ENCODE data around the gene LOXHD1. TPM values are rescaled to one million over a fixed set of nuclear protein-coding genes. Genes with fewer than 3 reads are reported as not detected.

Gene LOXHD1
- total RNA-seq, 1 experiment from 2014 or later: not detected

- Histone ChIP-seq H4K20me1 (ENCODE audit: insufficient read depth) (no peaks in the 10 kb centered on the region), H2AFZ (no peak overlapping the region), H3K27ac (no peak overlapping the region), H3K4me1 (replicated peaks; ENCODE audit: insufficient read depth) (no peaks in the 10 kb centered on the region), H3K9me2 (ENCODE audit: insufficient read depth) (no peaks in the 10 kb centered on the region), H3K4me2 (no peak overlapping the region), H3K9me3 (ENCODE audit: insufficient read depth, low read depth) (no peaks in the 10 kb centered on the region), H3K36me3 (ENCODE audit: low read depth) (no peaks in the 10 kb centered on the region), H3K79me2 (ENCODE audit: low read depth) (no peaks in the 10 kb centered on the region), H3K4me3 (no peak overlapping the region), H3F3A (ENCODE audit: insufficient read depth, low read depth) (no peaks in the 10 kb centered on the region), H3K27me3 (ENCODE audit: insufficient read depth, low read depth) (no peaks in the 10 kb centered on the region)
- intact Hi-C loops (cut with micrococcal nuclease; ENCODE audit: unreplicated experiment): no loop called here
- no peak for DNase-seq
- no TSS peak for BruUV-seq (replicated peaks)
- CTCF ChIA-PET: no interaction called here
- no peak for TF ChIP-seq EZH2 (IDR thresholded peaks at IDR 0.05; ENCODE audit: low read depth)
- no peak for TF ChIP-seq CTCF (conservative IDR thresholded peaks at IDR 0.05)
- POLR2A ChIA-PET (ENCODE audit: unreplicated experiment): no interaction called here
These were observed 47.8 kb upstream of the LOXHD1 start for GRCh38 chr18:46704816-46705215.

- no peaks in the 10 kb centered on the region for H3K36me3 ChIP-seq (ENCODE audit: low read depth)
These were observed 47.2 kb upstream of the LOXHD1 start for GRCh38 chr18:46704189-46704588.

GRCh38 chr18:46702471-46702870, 45.5 kb upstream of the LOXHD1 start:
- TF ChIP-seq EZH2 (IDR thresholded peaks at IDR 0.05; ENCODE audit: low read depth) (no peak), CTCF (conservative IDR thresholded peaks at IDR 0.05) (no peak)
- CTCF ChIA-PET: no interaction called here

More at GRCh38 chr18:46704189-46704588, 47.2 kb upstream of the LOXHD1 start:
- H3F3A ChIP-seq (ENCODE audit: insufficient read depth, low read depth): no peaks in the 10 kb centered on the region
- H3K79me2 ChIP-seq (ENCODE audit: low read depth): no peaks in the 10 kb centered on the region
- TF ChIP-seq CTCF (conservative IDR thresholded peaks at IDR 0.05): no peak
- no peak for TF ChIP-seq EZH2 (IDR thresholded peaks at IDR 0.05; ENCODE audit: low read depth)
- ChIA-PET CTCF (no interaction called here), POLR2A (ENCODE audit: unreplicated experiment) (no interaction called here)
- no peaks in the 10 kb centered on the region for H3K9me2 ChIP-seq (ENCODE audit: insufficient read depth)
- H3K4me1 ChIP-seq (replicated peaks; ENCODE audit: insufficient read depth): no peaks in the 10 kb centered on the region
- no peaks in the 10 kb centered on the region for H4K20me1 ChIP-seq (ENCODE audit: insufficient read depth)
- no peak overlapping the region for H3K27ac ChIP-seq
- BruUV-seq (replicated peaks): no TSS peak
- no peak overlapping the region for H3K4me2 ChIP-seq
- intact Hi-C loops (cut with micrococcal nuclease; ENCODE audit: unreplicated experiment): no loop called here
- no peak overlapping the region for H2AFZ ChIP-seq
- DNase-seq: no peak
- no peaks in the 10 kb centered on the region for H3K9me3 ChIP-seq (ENCODE audit: insufficient read depth, low read depth)
- H3K4me3 ChIP-seq: no peak overlapping the region
- H3K27me3 ChIP-seq (ENCODE audit: insufficient read depth, low read depth): no peaks in the 10 kb centered on the region

More at GRCh38 chr18:46702471-46702870, 45.5 kb upstream of the LOXHD1 start:
- BruUV-seq (replicated peaks): no TSS peak
- Histone ChIP-seq H4K20me1 (ENCODE audit: insufficient read depth) (no peaks in the 10 kb centered on the region), H3K4me1 (replicated peaks; ENCODE audit: insufficient read depth) (no peaks in the 10 kb centered on the region), H3K4me3 (no peak overlapping the region), H3K79me2 (ENCODE audit: low read depth) (no peaks in the 10 kb centered on the region), H2AFZ (no peak overlapping the region), H3K27me3 (ENCODE audit: insufficient read depth, low read depth) (no peaks in the 10 kb centered on the region), H3F3A (ENCODE audit: insufficient read depth, low read depth) (no peaks in the 10 kb centered on the region), H3K27ac (no peak overlapping the region), H3K36me3 (ENCODE audit: low read depth) (no peaks in the 10 kb centered on the region), H3K4me2 (no peak overlapping the region), H3K9me3 (ENCODE audit: insufficient read depth, low read depth) (no peaks in the 10 kb centered on the region), H3K9me2 (ENCODE audit: insufficient read depth) (no peaks in the 10 kb centered on the region)
- intact Hi-C loops (cut with micrococcal nuclease; ENCODE audit: unreplicated experiment): no loop called here
- POLR2A ChIA-PET (ENCODE audit: unreplicated experiment): no interaction called here
- DNase-seq: no peak
